ENCODE results near the gene OR4D2.

DNA sequence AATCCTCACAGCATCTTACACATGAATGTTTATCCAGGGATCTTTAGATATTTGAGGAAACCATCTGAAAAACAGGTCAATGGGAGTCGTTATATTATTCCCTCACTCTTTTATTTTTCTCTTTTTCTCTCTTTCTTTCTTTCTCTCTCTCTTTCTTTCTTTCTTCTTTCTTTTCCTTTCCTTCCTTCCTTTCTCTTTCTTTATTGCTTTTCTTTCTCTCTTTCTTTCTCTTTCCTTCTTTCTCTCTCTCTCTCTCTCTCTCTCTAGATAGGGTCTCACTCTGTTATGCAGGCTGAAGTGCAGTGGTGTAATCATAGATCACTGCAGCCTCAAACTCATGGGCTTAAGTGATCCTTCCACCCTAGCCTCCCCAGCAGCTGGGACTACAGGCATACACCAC, 38.9 kb upstream of the OR4D2 start:
- no peak for TF ChIP-seq SP1 (IDR thresholded peaks at IDR 0.05)
- no peak for TF ChIP-seq ARNT (IDR thresholded peaks at IDR 0.05)
- TF ChIP-seq BHLHE40 (IDR thresholded peaks at IDR 0.05; ENCODE audit: borderline replicate concordance): no peak
- no peak for TF ChIP-seq FOXA1 (IDR thresholded peaks at IDR 0.05)
- TF ChIP-seq FOXM1 (IDR thresholded peaks at IDR 0.05; ENCODE audit: borderline replicate concordance): no peak
- no peak for TF ChIP-seq NFRKB (IDR thresholded peaks at IDR 0.05)
- no peak for TF ChIP-seq FOXK2 (IDR thresholded peaks at IDR 0.05)
- TF ChIP-seq ZNF384 (IDR thresholded peaks at IDR 0.05): no peak
- no peak for TF ChIP-seq HDGF (IDR thresholded peaks at IDR 0.05; ENCODE audit: borderline replicate concordance)
- TF ChIP-seq LEF1 (IDR thresholded peaks at IDR 0.05; ENCODE audit: borderline replicate concordance): no peak
- TF ChIP-seq TARDBP (IDR thresholded peaks at IDR 0.05): no peak
- TF ChIP-seq L3MBTL2 (conservative IDR thresholded peaks at IDR 0.05): no peak

Measured in HEK293T (cell line).